SK-N-DZ (cell line): ENCODE results near the gene CCDC178.

Experiments used
- DNase-seq: peaks from one replicate; pipeline ENCODE4 v3.0.0-alpha.2; 2015; ENCODE audit warnings: low spot score

CCDC178 gene

DNA sequence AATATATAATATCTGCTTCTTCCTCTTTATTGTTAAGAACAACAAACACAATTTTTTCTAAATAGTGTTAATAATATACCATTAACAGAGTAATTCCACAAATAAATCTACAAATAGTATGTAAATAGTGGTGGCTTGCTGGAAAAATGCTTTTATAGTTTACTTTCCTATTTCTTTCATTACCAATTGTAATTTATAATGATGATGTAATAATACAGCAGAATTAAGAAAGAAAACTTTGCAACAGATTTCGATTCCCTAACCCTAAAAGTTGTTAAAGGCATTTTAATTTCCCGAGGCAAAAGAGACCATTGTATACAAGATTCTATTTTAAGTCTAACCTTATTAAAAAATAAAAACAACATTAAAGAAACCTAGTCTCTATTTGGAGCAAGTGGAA, 307.9 kb downstream of the CCDC178 start:
- no peak for DNase-seq

DNA sequence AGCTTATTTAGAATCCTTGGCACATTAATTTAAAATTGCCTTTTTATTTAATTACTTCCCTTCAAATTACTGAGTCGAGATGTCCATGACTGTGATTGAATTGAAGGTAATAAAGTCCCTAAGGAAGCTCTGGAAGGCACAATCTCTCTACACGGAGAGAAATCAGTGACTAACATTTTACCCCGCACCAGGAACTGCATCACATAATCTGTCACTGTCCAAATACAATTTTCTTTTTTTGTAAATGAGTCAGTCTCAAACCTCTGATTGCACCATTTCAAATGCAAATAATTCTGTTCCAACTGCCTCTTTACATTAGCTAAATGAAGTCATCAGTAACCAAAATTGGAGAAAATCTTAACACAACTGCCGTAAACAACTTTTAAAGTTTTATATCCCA, 311.9 kb downstream of the CCDC178 start:
- no peak for DNase-seq

GRCh38 chr18:33123862-33124518, 316.5 kb downstream of the CCDC178 start:
- peak; percentile 28 for DNase-seq

- no peak for DNase-seq
Observed at GRCh38 chr18:33116376-33116775, 324.1 kb downstream of the CCDC178 start.

- no peak for DNase-seq
Observed at GRCh38 chr18:33115917-33116316, 324.6 kb downstream of the CCDC178 start.

- no peak for DNase-seq
Observed at GRCh38 chr18:33115476-33115875, 325.0 kb downstream of the CCDC178 start.

DNA sequence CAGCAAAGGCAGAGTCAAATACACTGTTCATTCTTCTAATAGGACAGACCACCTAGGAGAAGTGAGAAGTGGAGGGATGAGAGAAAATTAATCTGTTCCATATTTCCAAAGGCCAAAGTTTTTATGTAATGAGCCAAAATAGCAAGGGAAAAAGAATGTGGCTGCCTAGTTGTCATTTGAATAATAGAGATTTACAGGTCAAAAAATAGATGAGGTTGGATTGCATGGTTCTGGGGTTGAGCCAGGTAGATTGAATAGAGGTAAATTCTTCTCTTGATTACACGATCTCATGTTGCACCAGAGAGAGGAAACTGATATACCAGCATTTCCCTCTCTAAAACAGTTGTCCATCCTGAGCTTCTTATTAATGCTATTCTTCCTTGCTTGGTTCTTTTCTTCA, 325.8 kb downstream of the CCDC178 start:
- no peak for DNase-seq

DNA sequence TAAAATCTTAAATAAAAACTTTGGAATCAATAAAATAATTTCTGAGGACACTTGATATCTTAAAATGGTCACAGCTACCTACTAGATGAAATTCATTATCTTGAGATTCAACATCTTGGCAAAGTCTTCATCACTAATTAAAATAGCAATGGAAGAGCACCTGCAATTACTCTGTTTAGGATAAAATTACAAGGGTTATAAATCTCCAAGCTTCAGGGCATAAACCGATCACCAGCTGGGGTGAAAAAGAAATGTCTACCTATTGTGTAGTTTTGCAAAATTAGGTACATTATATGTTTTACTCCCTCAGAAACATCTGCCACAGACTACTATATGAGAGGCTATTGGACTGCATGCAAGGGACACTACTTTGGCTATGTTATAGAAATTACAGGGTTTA, 327.1 kb downstream of the CCDC178 start:
- DNase-seq = no peak

- no peak for DNase-seq
Observed at GRCh38 chr18:33107511-33107910, 333.0 kb downstream of the CCDC178 start.

DNA sequence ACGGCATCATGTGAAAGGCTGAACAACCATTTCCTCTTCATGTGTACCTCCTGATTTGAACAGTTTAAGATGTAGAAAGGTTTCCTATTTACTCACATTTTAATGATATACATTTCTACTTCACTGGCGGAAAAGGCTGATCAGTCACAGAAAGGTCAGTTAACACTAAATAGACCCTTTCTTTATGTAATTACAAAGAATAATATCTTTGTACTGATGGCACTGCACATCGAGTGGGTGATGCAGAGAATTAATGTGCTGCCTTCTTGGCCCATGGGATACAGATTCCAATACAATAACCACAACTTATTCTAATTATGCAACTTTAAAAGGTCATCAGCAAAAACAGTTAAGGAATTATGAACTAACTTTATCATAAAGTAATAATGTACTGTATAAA, 339.2 kb downstream of the CCDC178 start:
- DNase-seq = no peak

GRCh38 chr18:33099626-33100025, 340.9 kb downstream of the CCDC178 start:
- no peak for DNase-seq

DNA sequence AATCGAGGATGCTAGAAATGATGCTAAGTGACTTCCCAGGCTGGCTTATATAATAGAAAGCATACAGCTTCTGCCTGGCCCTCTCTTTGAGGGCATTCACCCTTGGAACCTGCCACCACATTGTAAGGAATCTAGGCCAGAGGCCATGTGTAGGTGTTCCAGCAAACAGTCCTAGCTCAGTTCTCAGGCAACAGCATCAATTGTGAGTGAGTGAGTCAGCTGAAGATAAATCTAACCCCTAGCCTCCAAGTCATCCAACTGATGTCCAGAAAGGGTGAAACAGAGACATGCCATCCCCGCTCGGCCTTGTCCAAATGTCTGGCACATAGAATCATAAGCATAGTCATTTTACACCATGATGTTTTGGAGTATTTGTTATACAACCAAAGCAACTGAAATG, 343.4 kb downstream of the CCDC178 start:
- DNase-seq = no peak

- DNase-seq = no peak
Observed at GRCh38 chr18:33090461-33090860, 350.1 kb downstream of the CCDC178 start.

DNA sequence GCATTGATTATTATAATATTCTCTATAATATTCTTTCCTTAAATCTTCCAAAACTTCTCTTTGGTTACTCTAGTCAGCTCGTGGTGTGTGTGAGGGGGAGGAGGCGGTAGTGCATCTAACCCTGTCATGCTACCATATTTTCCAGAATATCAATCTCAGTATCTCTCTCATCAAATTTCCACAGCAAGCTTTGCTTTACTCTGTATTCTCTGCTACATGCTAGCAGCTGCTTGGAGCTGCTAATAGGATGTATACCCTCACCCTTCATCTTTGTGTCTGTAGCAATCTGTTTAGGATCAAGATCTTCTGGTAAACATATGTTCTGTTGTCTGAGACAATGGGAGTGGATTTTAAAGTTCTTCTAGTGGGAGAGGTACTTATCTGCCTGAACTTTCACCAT, 363.9 kb downstream of the CCDC178 start:
- DNase-seq = peak; percentile 81

- DNase-seq = no peak
Observed at GRCh38 chr18:33074125-33074524, 366.4 kb downstream of the CCDC178 start.

DNA sequence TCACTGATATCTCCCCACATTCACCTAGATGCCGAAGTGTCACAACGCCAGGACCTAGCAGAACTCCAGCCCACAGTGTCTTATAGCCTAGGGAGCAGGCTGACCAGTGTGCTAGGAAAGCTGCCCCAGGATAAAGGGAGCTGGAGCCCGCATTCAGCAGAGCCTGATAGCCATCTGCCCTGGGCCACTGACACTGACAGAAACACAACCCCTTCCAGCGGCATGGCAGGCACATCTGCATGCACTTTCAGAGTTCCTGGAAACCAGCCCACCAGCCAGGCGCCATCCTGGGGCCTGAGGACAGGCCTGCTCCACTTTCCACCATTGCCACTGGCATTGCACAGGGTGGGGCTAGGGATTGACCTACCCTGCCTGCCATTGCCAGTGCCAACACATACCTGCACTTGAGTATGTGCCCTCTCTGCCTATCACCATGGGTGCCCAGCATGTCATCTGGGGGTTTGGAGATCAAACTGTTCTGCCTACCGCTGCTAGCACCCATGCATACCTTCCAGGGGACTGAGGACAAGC, 377.6 kb downstream of the CCDC178 start:
- DNase-seq = peak; percentile 22

GRCh38 chr18:33052886-33053285, 387.6 kb downstream of the CCDC178 start:
- DNase-seq = peak; percentile 45

GRCh38 chr18:33051407-33051806, 389.1 kb downstream of the CCDC178 start:
- DNase-seq = no peak

DNA sequence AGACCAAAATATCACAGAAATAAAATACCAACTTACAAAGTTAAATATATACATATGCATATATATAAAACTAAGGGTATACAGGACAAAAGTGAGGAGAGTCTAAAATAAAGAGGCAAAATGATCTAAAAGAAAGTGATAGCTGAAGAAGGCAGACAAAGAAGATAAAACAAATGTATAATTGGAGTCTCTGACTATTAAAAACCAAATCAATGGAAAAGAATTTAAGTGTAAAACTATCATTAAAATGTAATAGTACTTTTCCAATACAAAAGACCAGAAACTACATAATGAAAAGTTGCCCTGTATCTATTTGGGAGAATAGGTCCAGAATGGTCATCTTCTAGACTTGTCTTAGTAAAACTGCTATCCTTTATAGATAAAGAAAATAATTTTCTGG, 400.3 kb downstream of the CCDC178 start:
- no peak for DNase-seq

GRCh38 chr18:33034945-33035344, 405.6 kb downstream of the CCDC178 start:
- no peak for DNase-seq

DNA sequence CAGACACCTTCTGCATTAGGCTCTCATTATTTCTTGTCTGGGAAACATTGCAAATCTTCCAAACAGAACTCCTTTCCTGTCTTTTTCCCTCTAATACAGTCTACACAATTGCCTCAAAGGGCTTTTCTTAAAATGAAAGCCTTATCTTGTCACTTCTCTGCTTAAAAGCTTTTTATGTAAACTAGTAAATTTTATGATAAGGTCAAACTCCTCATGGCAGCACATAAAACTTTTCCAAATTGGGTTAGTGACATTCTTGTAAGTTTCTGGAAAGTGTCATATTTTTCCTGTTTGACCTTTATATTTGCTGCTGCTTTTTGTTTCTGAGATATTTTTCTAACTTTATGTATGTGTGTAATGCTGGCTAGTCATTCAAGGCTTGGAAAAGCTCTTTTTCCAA, 406.3 kb downstream of the CCDC178 start:
- DNase-seq = peak; percentile 31

GRCh38 chr18:33022370-33022769, 418.2 kb downstream of the CCDC178 start:
- no peak for DNase-seq

DNA sequence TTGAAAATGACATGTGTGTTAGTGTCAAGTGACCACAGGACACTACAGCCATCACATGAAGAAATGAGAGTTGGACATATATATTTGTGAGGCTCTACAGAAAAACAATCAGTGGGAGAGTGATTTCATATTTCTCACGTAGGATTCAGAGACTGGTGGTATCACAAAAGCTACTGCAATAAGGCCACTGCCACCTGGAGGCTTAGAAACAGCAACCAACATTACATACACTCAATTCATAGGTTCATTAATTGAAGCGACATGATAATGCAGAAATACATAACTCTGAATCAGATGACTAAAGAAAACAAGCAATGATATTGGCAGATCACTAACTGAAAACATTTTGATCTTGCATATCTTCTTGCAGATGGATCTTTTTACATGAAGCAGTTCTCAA, 419.6 kb downstream of the CCDC178 start:
- DNase-seq = no peak
